Measurements from ENCODE around the gene CLUH. TPM values are rescaled to one million over a fixed set of nuclear protein-coding genes. Genes with fewer than 3 reads are reported as not detected.

CLUH gene
- total RNA-seq, 1 experiment from 2014 or later = 80.4 TPM

- BruUV-seq (replicated peaks) = no TSS peak
- H3K9me3 Mint-ChIP-seq (ENCODE audit: unreplicated experiment) = no peaks in the 10 kb centered on the region
- TF ChIP-seq CTCF (IDR thresholded peaks at IDR 0.05; ENCODE audit: unreplicated experiment) = no peak
- H3K27ac Mint-ChIP-seq (ENCODE audit: low read depth, unreplicated experiment) = no peak overlapping the region
- DNase-seq (ENCODE audit: unreplicated experiment) = no peak
- H3K36me3 Mint-ChIP-seq (ENCODE audit: insufficient read depth, unreplicated experiment) = peaks cover 78% of the 10 kb centered on the region
- no peaks in the 10 kb centered on the region for H3K4me1 Mint-ChIP-seq (ENCODE audit: insufficient read depth, unreplicated experiment)
- ChIA-PET CTCF (no interaction called here), POLR2A (no interaction called here)
- no peaks in the 10 kb centered on the region for H3K27me3 Mint-ChIP-seq (ENCODE audit: insufficient read depth, unreplicated experiment)
- H3K4me3 Mint-ChIP-seq (ENCODE audit: unreplicated experiment) = no peak overlapping the region
- intact Hi-C loops (cut with micrococcal nuclease) = no loop called here
These were observed 21.1 kb downstream of the CLUH start for GRCh38 chr17:2690165-2691068.

- H3K36me3 Mint-ChIP-seq (ENCODE audit: insufficient read depth, unreplicated experiment) = peaks cover 77% of the 10 kb centered on the region
- no peak for TF ChIP-seq CTCF (IDR thresholded peaks at IDR 0.05; ENCODE audit: unreplicated experiment)
- ChIA-PET CTCF (interaction anchor here (0.5 kb wide), 1 partner anchor 270 kb away, joined by 3 read pairs; no protein-coding TSS in a partner anchor), POLR2A (no interaction called here)
- H3K9me3 Mint-ChIP-seq (ENCODE audit: unreplicated experiment) = no peaks in the 10 kb centered on the region
- intact Hi-C loops (cut with micrococcal nuclease) = no loop called here
- H3K27ac Mint-ChIP-seq (ENCODE audit: low read depth, unreplicated experiment) = no peak overlapping the region
- no peaks in the 10 kb centered on the region for H3K27me3 Mint-ChIP-seq (ENCODE audit: insufficient read depth, unreplicated experiment)
- no peaks in the 10 kb centered on the region for H3K4me1 Mint-ChIP-seq (ENCODE audit: insufficient read depth, unreplicated experiment)
- DNase-seq (ENCODE audit: unreplicated experiment) = no peak
- BruUV-seq (replicated peaks) = TSS peak; percentile 16
- H3K4me3 Mint-ChIP-seq (ENCODE audit: unreplicated experiment) = no peak overlapping the region
These were observed 22.0 kb downstream of the CLUH start for GRCh38 chr17:2689411-2690164.

- Mint-ChIP-seq H3K4me3 (ENCODE audit: unreplicated experiment) (no peak overlapping the region), H3K9me3 (ENCODE audit: unreplicated experiment) (no peaks in the 10 kb centered on the region), H3K4me1 (ENCODE audit: insufficient read depth, unreplicated experiment) (no peaks in the 10 kb centered on the region), H3K27ac (ENCODE audit: low read depth, unreplicated experiment) (no peak overlapping the region), H3K36me3 (ENCODE audit: insufficient read depth, unreplicated experiment) (peaks cover 76% of the 10 kb centered on the region), H3K27me3 (ENCODE audit: insufficient read depth, unreplicated experiment) (no peaks in the 10 kb centered on the region)
- DNase-seq (ENCODE audit: unreplicated experiment) = no peak
- CTCF ChIA-PET = interaction anchor here (0.5 kb wide), 1 partner anchor 271 kb away, joined by 3 read pairs; no protein-coding TSS in a partner anchor
- no TSS peak for BruUV-seq (replicated peaks)
- intact Hi-C loops (cut with micrococcal nuclease) = no loop called here
- POLR2A ChIA-PET = interaction anchor here (0.8 kb wide), 1 partner anchor 32 kb away, joined by 3 read pairs; no protein-coding TSS in a partner anchor
- no peak for TF ChIP-seq CTCF (IDR thresholded peaks at IDR 0.05; ENCODE audit: unreplicated experiment)
These were observed 22.9 kb downstream of the CLUH start for GRCh38 chr17:2688351-2689342.
